K562 (cell line): ENCODE results near the gene FASTK. TPM values are rescaled to one million over a fixed set of nuclear protein-coding genes. Genes with fewer than 3 reads are reported as not detected.

ENCODE experiments used
- CHD4 ChIP-seq: fragments of 200-600 bp; sonication (generic); IDR thresholded peaks from 3 replicates; pipeline ENCODE4 v1.6.1; 2012; ENCODE audit warnings: low read depth, mild to moderate bottlenecking, mixed read lengths, low read length, inconsistent platforms; ENCODE audit not compliant: insufficient read depth, insufficient replicate concordance, poor library complexity, severe bottlenecking
- FOXP1 ChIP-seq: sonication (generic); formaldehyde crosslinking; IDR thresholded peaks from 2 replicates; pipeline ENCODE4 v1.8.0; 2022; ENCODE audit warnings: mild to moderate bottlenecking, missing genetic modification reagents
- HDAC8 ChIP-seq: fragments of 450-650 bp; IDR thresholded peaks from 2 replicates; pipeline ENCODE4 v1.6.1; 2016; ENCODE audit warnings: mild to moderate bottlenecking, missing genetic modification characterization, moderate library complexity, missing compliant biosample characterization
- ILF3 ChIP-seq: fragments of 450-650 bp; IDR thresholded peaks from 2 replicates; pipeline ENCODE4 v1.6.1; 2018; ENCODE audit warnings: antibody characterized with exemption, mild to moderate bottlenecking, moderate library complexity, borderline replicate concordance
- ILK ChIP-seq: fragments of 450-650 bp; IDR thresholded peaks from 2 replicates; pipeline ENCODE4 v1.6.1; 2016; ENCODE audit warnings: missing genetic modification characterization, low read depth, mild to moderate bottlenecking, missing compliant biosample characterization, moderate library complexity, borderline replicate concordance
- MAFK ChIP-seq: IDR thresholded peaks from 2 replicates; pipeline ENCODE4 v1.6.1; 2011; ENCODE audit warnings: low read length, improper control_type of control experiment
- NR3C1 ChIP-seq: sonication (generic); formaldehyde crosslinking; IDR thresholded peaks from 2 replicates; pipeline ENCODE4 v1.8.1; 2022; ENCODE audit warnings: missing genetic modification reagents
- PHB2 ChIP-seq: fragments of 450-650 bp; IDR thresholded peaks from 2 replicates; pipeline ENCODE4 v1.6.1; 2017; ENCODE audit warnings: low read depth
- PTBP1 ChIP-seq: fragments of 200-400 bp; formaldehyde crosslinking; IDR thresholded peaks from 2 replicates; pipeline ENCODE4 v1.6.1; 2017; ENCODE audit warnings: low read depth, low read length
- RBM14 ChIP-seq: fragments of 200-400 bp; formaldehyde crosslinking; IDR thresholded peaks from 2 replicates; pipeline ENCODE4 v1.6.1; 2018; ENCODE audit warnings: low read depth, mild to moderate bottlenecking, low read length, moderate library complexity, borderline replicate concordance; ENCODE audit not compliant: insufficient read depth
- SMARCA4 ChIP-seq: fragments of 450-650 bp; IDR thresholded peaks from 2 replicates; pipeline ENCODE4 v1.6.1; 2016
- SP2 ChIP-seq: IDR thresholded peaks from 2 replicates; pipeline ENCODE4 v1.6.1; 2011; ENCODE audit warnings: mild to moderate bottlenecking, low read depth, low read length, moderate library complexity; ENCODE audit not compliant: poor library complexity, severe bottlenecking; ENCODE audit errors: extremely low read depth
- YY1 ChIP-seq, 3 experiments: IDR thresholded peaks; 2 replicates each; pipeline ENCODE4 v1.6.1; 2011; ENCODE audit warnings: low read length in 2 of 3, mild to moderate bottlenecking in 2 of 3, moderate library complexity in 2 of 3, borderline replicate concordance in 1 of 3, control low read depth in 1 of 3, low read depth in 1 of 3; ENCODE audit not compliant: insufficient read depth in 3 of 3, insufficient replicate concordance in 2 of 3, control insufficient read depth in 1 of 3, insufficient read length in 1 of 3; ENCODE audit errors: extremely low read depth in 1 of 3
- ZNF217 ChIP-seq: sonication (generic); formaldehyde crosslinking; IDR thresholded peaks from 2 replicates; pipeline ENCODE4 v1.8.0; 2022; ENCODE audit warnings: mild to moderate bottlenecking, missing genetic modification reagents
- ZNF436 ChIP-seq: fragments of 250-450, 450-650 bp; sonication (Bioruptor Pico); formaldehyde crosslinking; IDR thresholded peaks from 2 replicates; pipeline ENCODE4 v1.7.0; 2020; ENCODE audit warnings: mild to moderate bottlenecking
- ZNF444 ChIP-seq: fragments of 250-450 bp; sonication (Bioruptor Pico); IDR thresholded peaks from 2 replicates; pipeline ENCODE4 v1.4.0; 2020; ENCODE audit warnings: mild to moderate bottlenecking, moderate library complexity
- ZNF561 ChIP-seq: fragments of 450-650 bp; formaldehyde crosslinking; conservative IDR thresholded peaks from 2 replicates; pipeline ENCODE4 v1.4.0; 2020; ENCODE audit warnings: mild to moderate bottlenecking, moderate library complexity
- polyA plus RNA-seq, 8 experiments: library from polyadenylated mRNA; depleted of rRNA in 4 of 8; stranded (reverse) in 5 of 8; unstranded in 3 of 8; fragments of >200 nt; fragmentation: Nextera tagmentation in 2 of 8; fragmentation: Illumina TruSeq in 1 of 8; extraction: Ambion mirVana in 2 of 8; extraction: Trizol in 1 of 8; gene quantifications; 2 replicates each; pipeline versions ENCODE4 v1.2.1 to v1.2.3, GENCODE V29; 2011 to 2014; ENCODE audit warnings: inconsistent platforms in 1 of 8, missing spikeins in 1 of 8
- total RNA-seq, 7 experiments: library from RNA; depleted of rRNA in 6 of 7; stranded (reverse); fragments of >200 nt in 6 of 7; fragmentation: Illumina TruSeq in 2 of 7; extraction: Trizol in 2 of 7; gene quantifications; 2 replicates each; pipeline versions ENCODE4 v1.2.1 to v1.2.3, GENCODE V29; 2011 to 2021; ENCODE audit warnings: low replicate concordance in 1 of 7
- TF ChIP-seq, protein P1 (sequence below): fragments of 150-350 bp; IDR thresholded peaks from 2 replicates; pipeline ENCODE4 v1.6.1; 2014; ENCODE audit warnings: low read depth, mild to moderate bottlenecking, low read length, borderline replicate concordance
- TF ChIP-seq, protein P2 (sequence below): fragments of 250-450 bp; sonication (Bioruptor Pico); IDR thresholded peaks from 2 replicates; pipeline ENCODE4 v1.5.0; 2022; ENCODE audit warnings: mild to moderate bottlenecking
- TF ChIP-seq, protein P3 (sequence below): fragments of 450-650 bp; IDR thresholded peaks from 2 replicates; pipeline ENCODE4 v1.6.1; 2017; ENCODE audit warnings: mild to moderate bottlenecking, moderate library complexity

FASTK gene
- total and polyA plus RNA-seq, 9 of the 15 experiments (the other 6 are each of a cell fraction or from before 2014, with no cell fraction given): 0.51 to 150 (median 48.2) TPM

DNA sequence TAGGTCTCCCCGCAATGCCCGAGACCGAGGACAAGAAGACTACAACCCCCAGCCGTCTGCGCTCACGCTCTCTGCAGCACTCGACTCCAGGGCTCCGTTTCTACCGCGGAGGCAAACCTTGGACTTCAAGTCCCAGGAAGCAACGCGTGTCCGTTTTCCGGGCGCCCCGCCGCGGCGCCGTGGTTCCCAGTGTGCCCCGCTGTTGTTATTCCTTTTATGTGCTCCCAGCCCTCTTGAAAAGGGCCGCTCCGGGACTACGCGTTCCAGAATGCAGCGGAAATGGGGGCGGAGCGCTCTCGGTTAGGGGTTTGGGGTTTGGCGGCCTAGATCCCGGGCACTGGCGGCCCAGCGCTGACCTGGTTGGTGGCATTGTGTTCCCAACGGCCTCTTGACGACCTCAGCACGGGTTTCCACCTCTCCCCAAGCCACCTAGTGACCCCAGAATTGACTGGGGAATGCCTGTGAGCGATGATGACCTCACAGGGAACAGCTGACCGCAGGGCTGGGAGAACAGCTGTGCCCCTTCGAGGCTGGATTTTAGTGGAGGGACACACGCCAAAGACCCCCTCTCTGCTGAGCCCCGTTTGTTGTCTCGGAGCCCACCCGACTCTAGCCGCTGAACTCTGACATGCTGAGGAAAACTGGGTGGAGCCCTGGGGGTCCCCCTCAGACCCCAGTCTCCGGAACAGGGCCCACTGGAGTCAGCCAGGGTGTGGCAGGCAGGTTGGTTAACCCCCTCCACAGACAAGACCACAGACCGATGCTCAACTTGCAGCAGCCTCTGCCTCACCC lies 22.4 kb downstream of the FASTK start (continued):
- TF ChIP-seq SMARCA4 (peak; percentile 62; the same call in 1 of the 2 replicates), ZNF217 (CRISPR knock-in tag) (no peak), NR3C1 (CRISPR knock-in tag) (no peak), YY1 (IDR thresholded peaks at IDR 0.05; ENCODE audit: borderline replicate concordance in 1 of 3, control insufficient read depth in 1 of 3, extremely low read depth in 1 of 3, insufficient read depth in 3 of 3, insufficient read length in 1 of 3, insufficient replicate concordance in 2 of 3, low read depth in 1 of 3, low read length in 2 of 3) (peak; percentile 6 to 87 (median 82)), PHB2 (no peak), ZNF436 (CRISPR knock-in tag) (no peak), ILF3 (no peak), CHD4 (no peak), FOXP1 (CRISPR knock-in tag) (0 out of 2 replicates have a peak, but pooled peaks have one; percentile 10), ZNF561 (CRISPR knock-in tag) (no peak), ILK (tag) (no peak), HDAC8 (tag) (0 out of 2 replicates have a peak, but pooled peaks have one; percentile 14), RBM14 (no peak), PTBP1 (0 out of 2 replicates have a peak, but pooled peaks have one; percentile 10), MAFK (peak; percentile 19; the same call in 1 of the 2 replicates), ZNF444 (no peak), SP2 (no peak)
- TF ChIP-seq, protein P1, sequence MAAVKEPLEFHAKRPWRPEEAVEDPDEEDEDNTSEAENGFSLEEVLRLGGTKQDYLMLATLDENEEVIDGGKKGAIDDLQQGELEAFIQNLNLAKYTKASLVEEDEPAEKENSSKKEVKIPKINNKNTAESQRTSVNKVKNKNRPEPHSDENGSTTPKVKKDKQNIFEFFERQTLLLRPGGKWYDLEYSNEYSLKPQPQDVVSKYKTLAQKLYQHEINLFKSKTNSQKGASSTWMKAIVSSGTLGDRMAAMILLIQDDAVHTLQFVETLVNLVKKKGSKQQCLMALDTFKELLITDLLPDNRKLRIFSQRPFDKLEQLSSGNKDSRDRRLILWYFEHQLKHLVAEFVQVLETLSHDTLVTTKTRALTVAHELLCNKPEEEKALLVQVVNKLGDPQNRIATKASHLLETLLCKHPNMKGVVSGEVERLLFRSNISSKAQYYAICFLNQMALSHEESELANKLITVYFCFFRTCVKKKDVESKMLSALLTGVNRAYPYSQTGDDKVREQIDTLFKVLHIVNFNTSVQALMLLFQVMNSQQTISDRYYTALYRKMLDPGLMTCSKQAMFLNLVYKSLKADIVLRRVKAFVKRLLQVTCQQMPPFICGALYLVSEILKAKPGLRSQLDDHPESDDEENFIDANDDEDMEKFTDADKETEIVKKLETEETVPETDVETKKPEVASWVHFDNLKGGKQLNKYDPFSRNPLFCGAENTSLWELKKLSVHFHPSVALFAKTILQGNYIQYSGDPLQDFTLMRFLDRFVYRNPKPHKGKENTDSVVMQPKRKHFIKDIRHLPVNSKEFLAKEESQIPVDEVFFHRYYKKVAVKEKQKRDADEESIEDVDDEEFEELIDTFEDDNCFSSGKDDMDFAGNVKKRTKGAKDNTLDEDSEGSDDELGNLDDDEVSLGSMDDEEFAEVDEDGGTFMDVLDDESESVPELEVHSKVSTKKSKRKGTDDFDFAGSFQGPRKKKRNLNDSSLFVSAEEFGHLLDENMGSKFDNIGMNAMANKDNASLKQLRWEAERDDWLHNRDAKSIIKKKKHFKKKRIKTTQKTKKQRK: no peak
- TF ChIP-seq, protein P2, sequence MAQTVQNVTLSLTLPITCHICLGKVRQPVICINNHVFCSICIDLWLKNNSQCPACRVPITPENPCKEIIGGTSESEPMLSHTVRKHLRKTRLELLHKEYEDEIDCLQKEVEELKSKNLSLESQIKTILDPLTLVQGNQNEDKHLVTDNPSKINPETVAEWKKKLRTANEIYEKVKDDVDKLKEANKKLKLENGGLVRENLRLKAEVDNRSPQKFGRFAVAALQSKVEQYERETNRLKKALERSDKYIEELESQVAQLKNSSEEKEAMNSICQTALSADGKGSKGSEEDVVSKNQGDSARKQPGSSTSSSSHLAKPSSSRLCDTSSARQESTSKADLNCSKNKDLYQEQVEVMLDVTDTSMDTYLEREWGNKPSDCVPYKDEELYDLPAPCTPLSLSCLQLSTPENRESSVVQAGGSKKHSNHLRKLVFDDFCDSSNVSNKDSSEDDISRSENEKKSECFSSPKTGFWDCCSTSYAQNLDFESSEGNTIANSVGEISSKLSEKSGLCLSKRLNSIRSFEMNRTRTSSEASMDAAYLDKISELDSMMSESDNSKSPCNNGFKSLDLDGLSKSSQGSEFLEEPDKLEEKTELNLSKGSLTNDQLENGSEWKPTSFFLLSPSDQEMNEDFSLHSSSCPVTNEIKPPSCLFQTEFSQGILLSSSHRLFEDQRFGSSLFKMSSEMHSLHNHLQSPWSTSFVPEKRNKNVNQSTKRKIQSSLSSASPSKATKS (CRISPR knock-in tag): no peak
- TF ChIP-seq, protein P3, sequence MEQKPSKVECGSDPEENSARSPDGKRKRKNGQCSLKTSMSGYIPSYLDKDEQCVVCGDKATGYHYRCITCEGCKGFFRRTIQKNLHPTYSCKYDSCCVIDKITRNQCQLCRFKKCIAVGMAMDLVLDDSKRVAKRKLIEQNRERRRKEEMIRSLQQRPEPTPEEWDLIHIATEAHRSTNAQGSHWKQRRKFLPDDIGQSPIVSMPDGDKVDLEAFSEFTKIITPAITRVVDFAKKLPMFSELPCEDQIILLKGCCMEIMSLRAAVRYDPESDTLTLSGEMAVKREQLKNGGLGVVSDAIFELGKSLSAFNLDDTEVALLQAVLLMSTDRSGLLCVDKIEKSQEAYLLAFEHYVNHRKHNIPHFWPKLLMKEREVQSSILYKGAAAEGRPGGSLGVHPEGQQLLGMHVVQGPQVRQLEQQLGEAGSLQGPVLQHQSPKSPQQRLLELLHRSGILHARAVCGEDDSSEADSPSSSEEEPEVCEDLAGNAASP: no peak
